ENCODE measurements around the gene BCHE.

Gene BCHE

GRCh38 chr3:165748094-165748493 lies 89.1 kb downstream of the BCHE start:
- DNase-seq: no peak

GRCh38 chr3:165746874-165747273 lies 90.3 kb downstream of the BCHE start:
- DNase-seq: no peak

GRCh38 chr3:165744025-165744424 lies 93.2 kb downstream of the BCHE start:
- DNase-seq: no peak

GRCh38 chr3:165742351-165742750 lies 94.9 kb downstream of the BCHE start:
- DNase-seq: no peak

- DNase-seq: no peak
These were observed 107.5 kb downstream of the BCHE start for GRCh38 chr3:165729756-165730155.

- DNase-seq: no peak
These were observed 108.3 kb downstream of the BCHE start for GRCh38 chr3:165728924-165729323.

- peak; percentile 7 for DNase-seq
These were observed 111.9 kb downstream of the BCHE start for GRCh38 chr3:165725296-165725695.

Measured in EL (cell line).